GM18907 (cell line): Measurements from ENCODE around the gene SPATS1.
A peak's percentile ranks its signal among the peaks of the same experiment; 100 is the strongest.

ENCODE experiments used
- ATAC-seq: cut with Tn5 transposase; IDR thresholded peaks from one replicate; pipeline ENCODE4 v1.9.1; 2021; ENCODE audit warnings: mild to moderate bottlenecking, moderate library complexity; ENCODE audit not compliant: unreplicated experiment

The SPATS1 gene

GRCh38 chr6:44387346-44388134, 45.1 kb downstream of the SPATS1 start, which contains the start of gene CDC5L:
Gene CDC5L (plus strand): TSS chr6:44387706. CDS start chr6:44387824, 118 bp downstream.
- peak; percentile 87 for ATAC-seq

GRCh38 chr6:44388135-44388487, 45.7 kb downstream of the SPATS1 start:
- ATAC-seq, result peak; percentile 0

GRCh38 chr6:44388887-44389286, 46.4 kb downstream of the SPATS1 start:
- ATAC-seq, result no peak

DNA sequence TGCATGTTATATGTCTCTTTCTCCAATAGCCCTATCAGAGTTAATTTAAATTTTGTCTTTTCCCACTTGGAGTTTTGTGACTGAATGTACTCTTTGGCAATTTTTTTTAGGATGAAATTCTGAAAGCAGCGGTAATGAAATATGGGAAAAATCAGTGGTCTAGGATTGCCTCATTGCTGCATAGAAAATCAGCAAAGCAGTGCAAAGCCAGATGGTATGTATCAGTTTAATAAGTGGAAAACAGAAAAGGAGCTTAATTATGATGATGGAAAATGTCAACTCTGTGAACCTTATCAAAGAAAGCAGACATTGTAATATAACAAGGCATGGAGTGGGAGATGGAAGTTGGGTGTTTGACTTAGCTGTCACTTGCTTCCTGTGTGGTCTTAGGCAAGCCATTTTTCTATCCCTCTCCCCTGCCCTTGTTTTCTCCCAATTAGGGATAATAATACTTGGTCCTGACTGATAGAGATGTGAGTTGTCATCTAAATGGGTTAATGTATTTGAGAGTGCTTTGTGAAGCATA, 47.8 kb downstream of the SPATS1 start:
- ATAC-seq, result no peak
